NK-92 (cell line): ENCODE data around the gene GCDH.
"Not testable (repeated sequence)": the region's sequence is repeated elsewhere in the genome, so short reads cannot be mapped to it uniquely, and the experiment has no call there.

Source experiments
- DNase-seq: peaks from one replicate; lab custom pipeline; 2025; ENCODE audit not compliant: unreplicated experiment; lab: John Stamatoyannopoulos, UW

The GCDH gene

DNA sequence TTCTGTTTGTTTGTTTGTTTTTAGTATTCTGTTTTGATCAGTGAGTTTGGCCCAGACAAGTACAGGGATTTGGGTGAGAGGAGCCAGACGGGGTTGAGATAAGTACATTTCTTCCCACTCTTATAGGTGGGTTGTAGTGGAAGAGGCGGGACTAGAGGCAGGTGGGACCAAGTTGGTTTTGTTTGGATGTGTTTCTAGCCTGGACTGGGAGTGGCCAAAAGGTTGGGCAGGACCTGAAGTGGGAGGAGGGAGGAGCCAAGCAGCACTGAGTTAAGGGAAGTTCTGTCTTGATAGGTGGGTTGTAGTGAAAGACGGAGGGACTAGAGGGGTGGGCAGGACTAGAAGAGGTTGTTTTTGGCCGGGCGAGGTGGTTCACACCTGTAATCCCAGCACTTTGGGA, 18.7 kb upstream of the GCDH start:
- DNase-seq, result no peak

DNA sequence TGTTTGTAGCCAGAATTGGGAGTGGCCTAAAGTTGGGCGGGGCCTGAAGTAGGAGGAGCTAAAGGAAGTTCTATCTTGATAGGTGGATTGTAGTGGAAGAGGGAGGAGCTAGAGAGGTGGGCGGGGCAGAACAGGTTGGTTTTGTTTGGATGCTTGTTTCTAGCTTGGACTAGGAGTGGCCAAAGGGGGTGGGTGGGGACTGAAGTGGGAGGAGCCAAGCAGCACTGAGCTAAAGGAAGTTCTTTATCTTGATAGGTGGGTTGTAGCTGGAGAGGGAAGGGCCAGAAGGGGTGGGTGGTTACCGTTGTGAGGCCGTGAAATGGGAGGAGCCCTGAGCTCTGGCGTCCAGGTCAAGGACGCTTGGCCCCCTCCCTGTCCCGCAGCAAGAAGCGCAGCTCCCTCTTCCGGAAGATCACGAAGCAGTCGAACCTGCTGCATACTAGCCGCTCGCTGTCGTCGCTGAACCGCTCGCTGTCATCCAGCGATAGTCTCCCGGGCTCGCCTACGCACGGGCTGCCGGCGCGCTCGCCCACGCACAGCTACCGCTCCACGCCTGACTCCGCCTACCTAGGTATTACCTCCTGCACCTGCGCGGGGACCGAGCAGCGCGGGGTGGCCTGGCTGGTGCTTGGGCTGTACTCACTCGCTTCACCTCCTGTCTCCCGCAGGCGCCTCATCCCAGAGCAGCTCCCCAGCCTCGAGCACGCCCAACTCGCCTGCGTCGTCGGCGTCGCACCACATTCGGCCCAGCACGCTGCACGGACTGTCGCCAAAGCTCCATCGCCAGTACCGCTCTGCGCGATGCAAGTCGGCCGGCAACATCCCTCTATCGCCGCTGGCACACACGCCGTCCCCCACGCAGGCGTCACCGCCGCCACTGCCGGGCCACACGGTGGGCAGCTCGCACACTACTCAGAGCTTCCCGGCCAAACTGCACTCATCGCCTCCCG, 17.7 kb upstream of the GCDH start:
- DNase-seq, result no peak

DNA sequence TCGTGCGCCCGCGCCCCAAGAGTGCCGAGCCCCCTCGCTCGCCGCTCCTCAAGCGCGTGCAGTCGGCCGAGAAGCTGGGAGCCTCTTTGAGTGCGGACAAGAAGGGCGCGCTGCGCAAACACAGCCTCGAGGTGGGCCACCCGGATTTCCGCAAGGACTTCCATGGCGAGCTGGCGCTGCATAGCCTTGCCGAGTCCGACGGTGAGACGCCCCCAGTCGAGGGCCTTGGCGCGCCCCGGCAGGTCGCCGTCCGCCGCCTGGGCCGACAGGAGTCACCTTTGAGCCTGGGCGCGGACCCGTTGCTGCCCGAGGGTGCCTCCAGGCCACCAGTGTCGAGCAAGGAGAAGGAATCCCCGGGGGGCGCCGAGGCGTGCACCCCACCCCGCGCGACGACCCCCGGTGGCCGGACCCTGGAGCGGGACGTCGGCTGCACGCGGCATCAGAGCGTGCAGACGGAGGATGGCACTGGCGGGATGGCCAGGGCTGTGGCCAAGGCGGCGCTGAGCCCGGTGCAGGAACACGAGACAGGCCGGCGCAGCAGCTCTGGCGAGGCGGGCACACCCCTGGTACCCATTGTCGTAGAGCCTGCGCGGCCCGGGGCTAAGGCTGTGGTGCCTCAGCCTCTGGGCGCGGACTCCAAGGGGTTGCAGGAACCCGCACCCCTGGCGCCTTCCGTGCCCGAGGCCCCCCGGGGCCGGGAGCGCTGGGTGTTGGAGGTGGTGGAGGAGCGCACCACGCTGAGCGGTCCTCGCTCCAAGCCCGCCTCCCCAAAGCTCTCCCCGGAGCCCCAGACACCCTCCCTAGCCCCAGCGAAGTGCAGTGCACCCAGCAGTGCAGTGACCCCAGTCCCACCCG, 16.8 kb upstream of the GCDH start:
- DNase-seq, result no peak

DNA sequence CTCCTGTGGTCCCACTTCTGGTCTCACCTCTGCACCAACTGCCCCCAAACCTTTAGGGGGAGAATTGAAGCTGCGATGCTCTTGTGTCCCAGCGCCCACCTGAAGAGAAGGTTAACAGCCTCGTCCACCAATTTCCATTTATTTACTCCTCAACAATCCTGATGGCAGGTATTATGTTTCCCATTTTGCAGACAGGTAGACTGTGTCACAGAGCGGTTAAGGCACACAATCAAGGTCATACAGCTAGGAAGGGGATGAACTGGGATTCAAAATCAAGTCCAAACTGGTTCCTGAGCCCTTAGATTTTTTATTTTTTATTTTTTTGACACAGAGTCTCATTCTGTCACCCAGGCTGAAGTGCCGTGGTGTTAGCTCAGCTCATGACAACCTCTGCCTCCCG, 15.9 kb upstream of the GCDH start:
- no peak for DNase-seq

DNA sequence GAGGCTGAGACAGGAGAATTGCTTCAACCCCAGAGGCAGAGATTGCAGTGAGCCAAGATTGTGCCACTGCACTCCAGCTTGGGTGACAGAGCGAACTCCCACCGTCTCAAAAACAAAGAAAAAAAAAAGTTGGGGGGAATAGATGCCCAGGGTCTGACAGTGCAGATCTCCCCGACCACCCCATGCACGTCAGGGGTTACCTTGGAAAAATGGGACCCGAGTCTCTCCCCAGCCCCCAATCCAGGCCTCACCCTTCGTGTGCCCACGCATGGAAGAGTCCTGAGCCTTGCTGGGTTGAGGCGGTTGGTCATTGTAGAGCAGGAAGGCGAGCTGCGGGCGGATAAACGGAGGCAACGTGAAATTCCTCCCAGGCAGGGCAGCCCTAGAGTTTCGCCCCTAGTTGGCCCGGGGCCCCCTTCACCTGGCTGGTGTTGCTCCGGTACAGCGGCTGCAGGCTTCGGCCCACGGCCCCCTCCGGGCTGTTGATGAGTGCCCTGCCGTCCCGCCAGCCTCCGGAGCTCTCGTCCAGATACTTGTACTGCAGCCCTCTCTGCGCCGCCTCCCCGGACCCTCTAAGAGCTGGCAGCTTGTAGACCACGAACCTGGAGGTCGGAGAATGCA, 10.3 kb upstream of the GCDH start:
- DNase-seq, result no peak

DNA sequence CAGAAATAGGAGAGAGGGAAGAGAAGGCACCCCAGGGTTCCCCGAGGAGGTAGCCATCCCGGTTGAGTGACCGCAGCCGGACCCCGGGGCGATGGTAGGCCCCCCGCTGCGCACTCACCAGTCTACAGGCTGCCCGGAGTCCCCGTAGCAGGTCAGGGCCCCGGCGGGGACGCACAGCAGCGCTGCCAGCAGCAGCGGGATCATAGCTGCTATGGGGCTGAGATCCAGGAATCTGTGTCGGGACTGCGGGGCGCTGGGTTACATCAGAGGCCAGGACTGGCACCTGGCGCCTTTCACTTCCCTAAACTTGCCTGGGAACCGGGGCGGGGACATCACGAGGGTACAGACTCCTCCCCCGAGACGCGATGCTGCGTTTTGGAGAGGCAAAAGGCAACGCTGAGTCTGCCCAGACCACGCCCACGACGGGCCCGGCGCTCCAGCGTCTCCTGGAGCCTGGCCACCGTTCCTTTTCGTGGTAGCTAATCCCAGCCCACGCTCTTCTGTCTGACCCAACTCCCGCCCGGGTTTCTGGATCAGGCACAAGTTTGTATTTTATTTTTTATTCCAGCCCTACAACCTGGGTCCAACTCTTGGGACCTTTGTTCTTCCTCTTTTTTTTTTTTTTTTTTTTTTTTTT, 9.7 kb upstream of the GCDH start, which contains the start of gene DNASE2:
TSS of gene DNASE2 (minus strand) at position 278 of the 637 bp plus-strand sequence. CDS start at position 204, 74 bp downstream.
- no peak for DNase-seq

DNA sequence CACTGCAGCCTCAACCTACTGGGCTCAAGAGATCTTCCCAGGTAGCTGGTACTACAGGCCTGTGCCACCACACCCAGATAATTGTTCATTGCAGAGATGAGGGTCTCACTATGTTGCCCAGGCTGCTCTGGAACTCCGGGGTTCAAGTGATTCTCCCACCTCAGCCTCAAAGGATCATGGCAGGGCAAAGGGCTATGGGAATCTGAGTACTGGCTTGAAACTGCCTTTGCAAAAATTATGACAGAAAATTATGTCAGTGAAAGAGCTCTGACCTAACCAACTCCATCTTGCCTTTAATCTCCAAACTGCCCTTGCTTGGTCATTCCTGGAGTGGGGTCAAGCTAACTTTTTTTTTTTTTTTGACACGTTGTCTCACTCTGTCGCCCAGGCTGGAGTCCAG, 8.4 kb upstream of the GCDH start:
- no peak for DNase-seq

DNA sequence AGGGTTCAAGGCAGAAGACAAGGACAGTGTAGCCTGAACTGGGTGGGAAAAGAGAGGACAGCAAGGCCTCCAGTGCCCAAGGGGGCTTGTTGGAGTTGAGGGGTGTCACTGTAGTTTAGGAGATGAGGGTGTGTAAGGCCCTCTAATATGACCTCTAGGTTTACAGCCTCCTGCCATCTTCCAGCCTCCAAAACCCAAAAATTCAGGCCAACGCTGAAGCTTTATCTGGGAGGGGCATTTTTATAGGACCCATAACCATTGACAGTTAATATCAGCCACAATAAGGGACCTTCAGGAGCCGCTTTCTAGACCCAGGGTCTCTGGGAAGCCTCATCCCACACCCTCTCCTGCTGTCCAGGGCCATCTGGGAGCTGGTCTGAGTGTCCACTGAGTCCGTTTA, 6.8 kb upstream of the GCDH start:
- DNase-seq, result no peak

DNA sequence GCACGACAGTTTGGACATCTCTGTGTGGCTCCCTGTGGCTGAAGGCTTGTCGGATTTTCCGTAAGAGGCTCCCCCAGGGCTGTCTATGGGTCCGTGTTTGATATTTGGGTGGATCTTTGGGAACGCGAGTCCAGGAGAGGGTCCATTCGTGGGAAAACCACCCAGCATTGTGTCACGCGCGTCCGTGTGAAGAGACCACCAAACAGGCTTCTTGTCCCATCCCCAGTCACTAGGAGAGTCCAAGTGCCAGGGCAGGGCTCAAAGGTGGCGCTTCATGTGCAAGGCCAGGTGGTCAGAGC, 6.4 kb upstream of the GCDH start:
- no peak for DNase-seq

DNA sequence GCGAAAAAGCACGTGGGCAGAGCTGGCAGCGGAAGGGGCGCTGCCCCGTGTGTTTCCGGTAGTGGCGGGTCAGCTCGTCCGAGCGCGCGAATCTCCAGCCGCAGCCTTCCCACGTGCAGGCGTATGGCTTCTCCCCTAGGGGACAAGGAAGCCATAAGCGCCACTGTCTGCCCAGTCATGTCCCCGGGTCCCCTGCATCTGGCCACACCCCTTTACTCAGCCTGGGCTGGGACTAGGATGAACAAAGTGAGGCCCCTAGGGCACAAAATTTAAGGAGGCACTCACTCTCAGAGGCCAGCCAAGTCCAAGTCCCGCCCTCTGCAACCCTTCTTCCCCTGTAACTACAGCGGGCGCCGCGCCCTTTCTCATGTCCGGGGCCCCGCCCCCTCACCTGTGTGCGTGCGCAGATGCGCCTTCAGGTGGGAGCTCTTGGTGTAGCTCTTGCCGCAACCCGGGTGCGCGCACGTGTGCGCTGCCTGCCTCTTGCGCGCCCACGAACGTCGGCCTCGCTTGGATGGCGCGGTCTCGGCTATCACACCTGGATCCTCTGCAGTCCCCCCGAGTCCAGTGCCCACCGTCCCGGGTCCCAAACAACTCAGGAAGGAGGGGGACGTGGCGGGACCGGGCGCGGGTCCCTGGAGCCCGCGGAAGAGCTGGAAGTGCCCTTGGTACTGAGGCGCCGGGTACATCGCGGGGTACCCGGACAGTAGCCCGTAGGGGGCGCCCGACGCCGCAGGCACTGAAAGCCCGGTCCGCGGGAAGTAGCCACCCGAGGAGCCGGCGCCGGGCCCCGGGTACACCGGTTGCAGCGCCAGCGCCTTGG, 5.8 kb upstream of the GCDH start:
- DNase-seq, result no peak

DNA sequence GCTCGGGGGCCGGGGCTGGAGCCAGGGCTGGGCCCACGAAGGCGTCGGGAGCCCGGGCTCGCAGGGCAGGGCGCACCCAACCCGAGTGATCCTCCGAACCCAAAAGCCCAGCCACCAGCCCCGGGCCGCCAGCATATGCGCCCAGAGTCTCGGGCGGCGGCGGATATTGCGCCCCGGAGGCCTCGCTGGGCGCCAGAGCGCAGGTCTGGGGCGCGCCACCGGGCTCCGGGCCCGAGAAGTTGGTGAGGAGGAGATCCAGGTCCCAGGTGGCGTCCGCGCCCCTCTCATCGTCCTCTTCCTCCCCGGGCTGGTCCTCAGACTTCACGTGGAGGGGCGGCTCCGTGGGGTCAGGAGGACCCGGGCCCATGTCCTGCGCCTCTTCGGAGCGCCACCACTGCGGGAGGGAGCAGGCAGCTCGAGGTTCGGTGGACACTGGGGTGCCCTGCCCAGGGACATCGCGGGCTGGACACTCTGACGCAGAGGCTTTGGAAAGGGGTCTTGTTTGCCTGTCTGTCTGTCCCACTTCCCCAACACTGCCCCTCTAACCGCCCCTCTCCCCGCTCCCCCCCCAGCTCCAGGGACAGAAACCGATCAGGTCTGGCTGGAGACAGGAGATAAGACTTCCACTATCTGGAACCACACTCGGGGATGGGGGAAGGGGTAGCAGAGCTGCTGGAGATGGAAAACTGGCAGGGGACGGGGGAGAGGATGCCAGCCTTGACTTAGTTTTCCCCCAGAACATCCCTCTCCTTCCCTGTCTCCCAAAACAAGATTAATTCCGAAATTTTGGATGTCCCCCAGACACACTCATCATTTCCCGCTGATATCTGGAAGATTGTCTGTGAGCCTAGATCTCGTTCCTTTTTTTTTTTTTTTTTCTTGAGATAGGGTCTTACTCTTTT, 5.0 kb upstream of the GCDH start:
- DNase-seq, result no peak

DNA sequence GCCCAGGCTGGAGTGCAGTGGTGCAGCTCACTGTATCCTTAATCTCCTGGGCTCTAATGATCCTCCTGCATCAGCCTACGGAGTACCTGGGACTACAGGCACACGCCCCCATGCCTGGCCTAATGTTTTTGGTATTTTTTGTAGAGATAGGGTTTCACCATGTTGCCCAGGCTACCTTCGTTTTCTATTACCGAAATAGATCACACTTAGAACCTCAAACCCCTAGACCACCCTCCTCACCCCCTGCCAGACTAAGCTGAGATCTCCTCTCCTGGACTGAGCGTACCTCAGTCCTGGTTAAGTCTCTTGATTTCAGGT, 4.3 kb upstream of the GCDH start:
- DNase-seq, result no peak

DNA sequence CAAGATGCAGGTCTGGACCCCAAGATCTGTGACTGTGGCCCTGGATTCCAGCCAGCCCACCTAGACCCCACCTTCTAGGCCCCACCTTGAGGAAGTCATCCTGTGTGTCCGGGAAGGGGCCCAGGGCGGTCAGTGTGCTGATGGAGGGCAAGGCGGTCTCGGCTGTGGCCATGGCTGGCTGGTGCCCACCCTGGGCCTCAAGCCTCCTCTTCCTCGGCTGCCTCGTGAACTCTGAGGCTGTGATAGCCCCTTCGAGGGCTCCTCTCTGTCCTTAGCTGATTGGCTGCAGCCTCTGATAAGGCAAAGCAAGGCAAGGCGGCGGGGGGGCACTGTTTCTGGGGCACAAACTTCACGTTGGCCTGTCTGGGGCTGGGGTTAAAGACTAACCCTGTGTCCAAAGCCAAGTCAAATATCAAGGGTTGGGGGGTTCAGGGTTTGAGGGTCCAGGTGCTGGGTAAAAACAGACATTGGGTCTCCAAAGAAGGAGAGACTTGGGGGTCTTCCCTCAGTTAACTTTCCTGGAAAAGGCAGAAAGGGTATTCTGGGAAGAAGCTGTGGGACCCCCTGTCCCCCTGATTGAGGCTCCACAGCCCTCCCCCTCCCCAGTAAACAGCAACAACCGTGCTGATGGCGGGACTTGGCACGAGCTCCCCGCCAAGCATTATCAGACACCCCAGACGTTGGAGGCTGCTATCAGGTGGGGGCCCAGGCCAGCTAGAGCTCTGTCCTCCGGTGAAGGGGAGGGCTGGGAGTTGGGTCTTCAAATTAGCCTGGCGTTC, 3.8 kb upstream of the GCDH start, which contains the start of gene KLF1:
TSS of gene KLF1 (minus strand) at position 233 of the 779 bp plus-strand sequence. CDS start at position 172, 61 bp downstream.
- no peak for DNase-seq

DNA sequence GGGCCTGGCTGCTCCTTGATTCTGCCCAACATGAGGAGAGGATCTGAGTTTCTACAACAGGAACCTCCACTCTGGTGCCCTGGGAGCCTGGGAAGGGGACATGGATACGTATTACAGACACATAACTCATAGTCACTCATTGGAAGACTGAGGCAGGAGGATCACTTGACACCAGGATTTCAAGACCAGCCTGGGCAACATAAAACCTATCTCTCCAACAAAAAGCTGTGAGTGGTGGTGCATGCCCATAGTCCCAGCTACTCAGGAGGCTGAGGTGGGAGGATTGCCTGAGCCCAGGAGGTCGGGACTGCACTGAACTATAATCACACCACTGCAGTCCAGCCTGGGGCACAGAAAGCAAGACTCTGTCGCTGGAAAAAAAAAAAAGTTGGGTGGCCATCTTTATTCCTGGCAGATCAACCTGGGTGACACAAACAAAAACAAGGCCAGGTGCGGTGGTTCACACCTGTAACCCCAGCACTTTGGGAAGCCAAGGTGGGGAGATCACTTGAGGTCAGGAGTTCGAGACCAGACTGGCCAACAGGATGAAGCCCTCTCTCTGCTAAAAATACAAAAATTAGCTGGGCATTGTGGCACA, 2.9 kb upstream of the GCDH start:
- no peak for DNase-seq

DNA sequence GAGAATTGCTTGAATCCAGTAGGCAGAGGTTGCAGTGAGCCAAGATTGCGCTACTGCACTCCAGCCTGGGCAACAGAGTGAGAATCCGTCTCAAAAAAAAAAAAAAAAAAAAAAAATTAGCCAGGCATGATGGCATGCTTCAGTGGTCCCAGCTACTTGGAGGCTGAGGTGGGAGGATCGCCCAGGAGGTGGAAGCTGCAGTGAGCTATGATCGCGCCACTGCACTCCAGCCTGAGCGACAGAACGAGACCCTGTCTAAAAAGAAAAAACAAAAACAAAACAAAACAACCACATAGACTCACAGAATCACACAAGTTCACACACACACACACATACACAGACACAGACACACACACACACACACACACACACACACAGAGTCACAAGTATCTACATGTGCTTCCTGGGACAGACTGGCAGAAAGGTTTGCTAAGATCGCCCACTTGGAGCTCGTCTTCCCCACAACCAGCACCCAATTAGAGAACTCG, 617 bp upstream of the GCDH start:
- not testable (repeated sequence) for DNase-seq

DNA sequence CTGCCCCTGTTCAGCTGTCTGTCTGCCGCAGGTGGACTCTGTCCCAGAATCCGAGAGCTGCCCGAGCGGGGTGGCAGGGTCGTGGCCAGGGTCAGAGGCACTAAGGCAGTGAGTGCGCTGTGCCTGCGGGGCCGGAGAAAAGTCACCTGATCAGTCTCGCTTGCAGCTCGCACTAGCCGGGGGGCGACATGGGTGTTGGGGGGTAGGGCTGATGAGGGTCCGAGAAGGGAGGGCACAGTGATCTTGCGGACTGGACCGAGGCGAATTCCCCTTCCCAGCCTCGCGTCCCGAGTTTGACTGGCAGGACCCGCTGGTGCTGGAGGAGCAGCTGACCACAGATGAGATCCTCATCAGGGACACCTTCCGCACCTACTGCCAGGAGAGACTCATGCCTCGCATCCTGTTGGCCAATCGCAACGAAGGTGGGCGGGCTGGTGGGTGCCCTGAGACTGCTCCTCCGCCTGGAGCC, 627 bp downstream of the GCDH start:
- DNase-seq, result no peak

DNA sequence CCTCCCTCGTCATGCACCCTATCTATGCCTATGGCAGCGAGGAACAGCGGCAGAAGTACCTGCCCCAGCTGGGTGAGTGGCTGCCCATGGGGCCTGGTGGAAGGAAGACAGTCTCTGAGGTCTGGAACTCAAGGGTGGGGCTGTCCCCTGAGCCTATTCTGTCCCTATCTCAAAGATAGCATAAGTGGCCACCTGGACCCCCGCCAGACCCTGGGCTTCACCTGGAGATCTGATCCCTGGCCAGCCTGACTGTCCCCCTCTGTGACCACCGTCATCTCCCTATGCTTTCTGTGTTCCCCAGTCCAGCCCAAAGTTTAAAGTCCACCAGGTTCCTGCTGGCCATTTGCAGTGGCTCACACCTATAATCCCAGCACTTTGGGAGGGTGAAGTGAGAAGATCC, 2.6 kb downstream of the GCDH start:
- no peak for DNase-seq

DNA sequence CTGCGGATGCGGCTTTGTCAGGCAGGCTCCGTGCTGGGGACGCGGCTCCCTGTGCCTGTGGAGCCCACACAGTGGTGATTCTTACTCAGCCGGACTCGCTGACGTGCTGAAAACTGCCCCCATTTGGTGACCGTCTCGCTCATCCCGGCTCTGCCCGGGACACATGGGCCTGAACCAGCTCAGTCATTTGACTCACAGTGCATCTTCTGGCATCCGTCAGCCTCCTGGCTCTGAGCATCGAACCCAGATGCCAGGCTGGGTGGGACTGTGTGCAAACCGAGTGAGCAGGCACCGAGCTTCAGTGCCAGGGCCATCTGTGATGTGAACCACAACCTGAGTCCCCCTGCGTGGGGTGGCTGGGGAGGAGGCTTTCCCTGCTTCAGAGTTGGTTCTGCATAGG, 5.5 kb downstream of the GCDH start:
- DNase-seq, result no peak
